A673 (cell line): ENCODE measurements around the gene VSTM4. TPM values are rescaled to one million over a fixed set of nuclear protein-coding genes. Genes with fewer than 3 reads are reported as not detected.

Experiments
- BruUV-seq: library from RNA; stranded (reverse); fragments of 400-500 nt; replicated peaks from 2 replicates; lab custom pipeline; 2021; lab: Mats Ljungman, UMichigan
- CTCF ChIA-PET: fragments of 300-600 bp; sonication (Branson Sonifier 250); formaldehyde crosslinking; loops from one replicate; lab custom pipeline; 2022; ENCODE audit warnings: antibody characterized with exemption; lab: Charles Lee
- POLR2A ChIA-PET: fragments of 300-600 bp; sonication (Branson Sonifier 250); formaldehyde crosslinking; loops from one replicate; lab custom pipeline; 2022; ENCODE audit warnings: antibody characterized with exemption; ENCODE audit not compliant: low non-redundant PET; lab: Charles Lee
- DNase-seq: peaks from one replicate; pipeline ENCODE4 v3.0.0-alpha.2; 2015; ENCODE audit warnings: low spot score
- H3K27ac ChIP-seq: fragments of 200-600 bp; sonication (generic); 2 replicates; pipeline ENCODE4 v1.5.1; 2016; ENCODE audit warnings: mixed run types, low read depth, mild to moderate bottlenecking, mixed read lengths, antibody characterized with exemption, low read length; ENCODE audit not compliant: poor library complexity, severe bottlenecking
- H3K27me3 ChIP-seq: fragments of 200-600 bp; sonication (generic); replicated peaks from 2 replicates; pipeline ENCODE4 v1.6.1; 2017; ENCODE audit warnings: mixed run types, low read depth, mild to moderate bottlenecking, mixed read lengths, antibody characterized with exemption, low read length; ENCODE audit not compliant: insufficient read depth, poor library complexity
- H3K36me3 ChIP-seq: fragments of 200-600 bp; sonication (generic); 2 replicates; pipeline ENCODE4 v1.6.1; 2016; ENCODE audit warnings: mixed run types, mild to moderate bottlenecking, mixed read lengths, antibody characterized with exemption, low read length; ENCODE audit not compliant: insufficient read depth, poor library complexity, severe bottlenecking
- H3K4me1 ChIP-seq: fragments of 200-600 bp; sonication (generic); 2 replicates; pipeline ENCODE4 v1.6.1; 2017; ENCODE audit warnings: mixed run types, mild to moderate bottlenecking, mixed read lengths, antibody characterized with exemption, low read length; ENCODE audit not compliant: insufficient read depth, poor library complexity, severe bottlenecking
- H3K4me3 ChIP-seq: fragments of 200-600 bp; sonication (generic); 2 replicates; pipeline ENCODE4 v1.5.1; 2016; ENCODE audit warnings: low read depth, mixed run types, mild to moderate bottlenecking, mixed read lengths, low read length; ENCODE audit not compliant: poor library complexity, severe bottlenecking
- H3K9me3 ChIP-seq: fragments of 200-600 bp; sonication (generic); 2 replicates; pipeline ENCODE4 v1.6.1; 2016; ENCODE audit warnings: mixed run types, low read depth, mild to moderate bottlenecking, mixed read lengths, antibody characterized with exemption, low read length; ENCODE audit not compliant: poor library complexity, severe bottlenecking
- CTCF ChIP-seq: fragments of 300-800, 200-600 bp; sonication (generic); conservative IDR thresholded peaks from 2 replicates; pipeline ENCODE4 v1.5.1; 2017; ENCODE audit warnings: low read depth, mild to moderate bottlenecking, antibody characterized with exemption, low read length, moderate library complexity, mixed read lengths
- EZH2 ChIP-seq: fragments of 200-600 bp; sonication (generic); IDR thresholded peaks from 2 replicates; pipeline ENCODE4 v1.6.1; 2017; ENCODE audit warnings: borderline replicate concordance, low read depth, mild to moderate bottlenecking, mixed read lengths, antibody characterized with exemption, low read length; ENCODE audit not compliant: poor library complexity, severe bottlenecking
- intact Hi-C: fragments of 100-400 bp; cut with micrococcal nuclease; formaldehyde crosslinking; loops from one replicate; pipeline ENCODE4 v1.10.0; 2022; ENCODE audit not compliant: unreplicated experiment
- total RNA-seq: library from RNA; stranded (reverse); gene quantifications from 2 replicates; pipeline ENCODE4 v1.2.3, GENCODE V29; 2021

The VSTM4 gene
- total RNA-seq, 1 experiment from 2014 or later, result 0.11 TPM

- no peaks in the 10 kb centered on the region for H3K27me3 ChIP-seq
- CTCF ChIA-PET, result no interaction called here
- H3K4me3 ChIP-seq, result no peak overlapping the region
- TF ChIP-seq CTCF, result no peak
- no peak for TF ChIP-seq EZH2
- POLR2A ChIA-PET, result no interaction called here
- H3K4me1 ChIP-seq, result no peaks in the 10 kb centered on the region
- BruUV-seq, result no TSS peak
- no peak for DNase-seq
- intact Hi-C loops, result no loop called here
- no peaks in the 10 kb centered on the region for H3K36me3 ChIP-seq
- H3K27ac ChIP-seq, result no peak overlapping the region
- H3K9me3 ChIP-seq, result no peaks in the 10 kb centered on the region
Observed at GRCh38 chr10:49000437-49001398, 114.6 kb downstream of the VSTM4 start.

GRCh38 chr10:48999346-48999745 lies 116.0 kb downstream of the VSTM4 start:
- H3K27ac ChIP-seq, result no peak overlapping the region
- no peaks in the 10 kb centered on the region for H3K27me3 ChIP-seq
- intact Hi-C loops, result no loop called here
- ChIA-PET POLR2A (no interaction called here), CTCF (no interaction called here)
- BruUV-seq, result no TSS peak
- DNase-seq, result no peak
- no peaks in the 10 kb centered on the region for H3K36me3 ChIP-seq
- TF ChIP-seq EZH2, result no peak
- no peak for TF ChIP-seq CTCF
- no peak overlapping the region for H3K4me3 ChIP-seq
- no peaks in the 10 kb centered on the region for H3K9me3 ChIP-seq
- no peaks in the 10 kb centered on the region for H3K4me1 ChIP-seq

- BruUV-seq, result no TSS peak
- no peaks in the 10 kb centered on the region for H3K9me3 ChIP-seq
- no peaks in the 10 kb centered on the region for H3K4me1 ChIP-seq
- H3K27me3 ChIP-seq, result no peaks in the 10 kb centered on the region
- H3K27ac ChIP-seq, result no peak overlapping the region
- intact Hi-C loops, result no loop called here
- no peak overlapping the region for H3K4me3 ChIP-seq
- no peak for DNase-seq
- CTCF ChIA-PET, result interaction anchor here (0.5 kb wide), 1 partner anchor 153 kb away, joined by 3 read pairs; no protein-coding TSS in a partner anchor
- POLR2A ChIA-PET, result no interaction called here
- TF ChIP-seq EZH2 (no peak), CTCF (no peak)
- H3K36me3 ChIP-seq, result no peaks in the 10 kb centered on the region
Observed at GRCh38 chr10:48996329-48996728, 119.0 kb downstream of the VSTM4 start.
